Thyroid gland (tissue), 4 donors: ENCODE results near the gene TPCN2. TPM values are rescaled to one million over a fixed set of nuclear protein-coding genes. Genes with fewer than 3 reads are reported as not detected.
A peak's percentile ranks its signal among the peaks of the same experiment; 100 is the strongest.

ENCODE experiments used
- DNase-seq, 2 donors: peaks; one replicate each; pipeline ENCODE4 v3.0.0-alpha.2; 2019
- H3K27ac ChIP-seq, 3 donors: fragments of 200-600 bp; sonication (generic); 1 replicate in 2 of 3; 2 replicates in 1 of 3; pipeline ENCODE4 v1.5.1; 2016 to 2019; ENCODE audit warnings: mild to moderate bottlenecking in 1 of 3, moderate library complexity in 1 of 3
- H3K27me3 ChIP-seq: fragments of 200-600 bp; sonication (generic); one replicate; pipeline ENCODE4 v1.5.1; 2019
- H3K36me3 ChIP-seq, 2 donors: fragments of 200-600 bp; sonication (generic); one replicate each; pipeline ENCODE4 v1.5.1; 2016 to 2019
- H3K4me1 ChIP-seq, 2 donors: fragments of 200-600 bp; sonication (generic); one replicate each; pipeline ENCODE4 v1.5.1; 2017 to 2019
- H3K4me3 ChIP-seq, 3 donors: fragments of 200-600 bp; sonication (generic); replicated peaks in 1 of 3; 1 replicate in 2 of 3; 2 replicates in 1 of 3; pipeline ENCODE4 v1.5.1; 2016; ENCODE audit warnings: mild to moderate bottlenecking in 1 of 3
- H3K9me3 ChIP-seq: fragments of 200-600 bp; sonication (generic); one replicate; pipeline ENCODE4 v1.5.1; 2017
- POLR2A ChIP-seq, 2 donors: fragments of 450-650 bp; IDR thresholded peaks; one replicate each; pipeline ENCODE4 v1.6.1; 2017; ENCODE audit warnings: antibody characterized with exemption in 2 of 2, mild to moderate bottlenecking in 2 of 2, moderate library complexity in 1 of 2
- WGBS, 2 donors: methylation state at CpG; one replicate each; pipeline ENCODE4 v1.1.5; 2017; 5-methylcytosine and 5-hydroxymethylcytosine counted together
- intact Hi-C: fragments of 100-400 bp; cut with DNase I; formaldehyde crosslinking; loops from one replicate; pipeline ENCODE4 v1.15.1; 2023
- total RNA-seq, 4 donors: library from RNA; depleted of rRNA; stranded (reverse); fragments of >200 nt; gene quantifications; one replicate each; pipeline ENCODE4 v1.2.3, GENCODE V29; 2016
- TF ChIP-seq, protein P1 (sequence below), 6 experiments: fragments of 200-600 bp in 3 of 6; fragments of 450-650 bp in 3 of 6; sonication (generic) in 3 of 6; IDR thresholded peaks; one replicate each; pipeline ENCODE4 v1.5.1; 2016 to 2019; ENCODE audit warnings: antibody characterized with exemption in 6 of 6, mild to moderate bottlenecking in 2 of 6, inconsistent platforms in 1 of 6, moderate library complexity in 1 of 6

Gene TPCN2
- total RNA-seq, 4 donors from 2014 or later: 10.5 to 30.4 (median 13.7) TPM

DNA sequence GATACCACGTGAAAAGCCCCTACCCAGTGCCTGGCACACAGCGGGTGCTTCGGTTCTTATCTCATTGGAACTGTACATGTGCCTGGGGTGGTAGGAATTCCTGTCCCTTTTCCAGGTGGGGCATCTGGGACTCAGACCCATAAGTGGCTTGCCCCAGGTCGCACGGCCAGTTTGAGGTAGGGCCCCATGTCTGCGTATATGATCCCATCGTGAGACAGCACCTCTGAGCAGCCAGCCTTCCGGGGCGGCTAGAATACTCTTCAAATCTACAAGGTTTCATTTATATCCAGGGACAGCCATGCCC is 73.5 kb downstream of the TPCN2 start:
- no peak for DNase-seq
- Histone ChIP-seq H3K36me3 (no peaks in the 10 kb centered on the region), H3K27ac (peak overlapping the region; percentile 84 to 93 (median 93)), H3K4me1 (peaks cover 17 to 24% of the 10 kb centered on the region in 2 donors), H3K4me3 (no peak overlapping the region), H3K9me3 (no peaks in the 10 kb centered on the region), H3K27me3 (no peaks in the 10 kb centered on the region)
- TF ChIP-seq, protein P1, sequence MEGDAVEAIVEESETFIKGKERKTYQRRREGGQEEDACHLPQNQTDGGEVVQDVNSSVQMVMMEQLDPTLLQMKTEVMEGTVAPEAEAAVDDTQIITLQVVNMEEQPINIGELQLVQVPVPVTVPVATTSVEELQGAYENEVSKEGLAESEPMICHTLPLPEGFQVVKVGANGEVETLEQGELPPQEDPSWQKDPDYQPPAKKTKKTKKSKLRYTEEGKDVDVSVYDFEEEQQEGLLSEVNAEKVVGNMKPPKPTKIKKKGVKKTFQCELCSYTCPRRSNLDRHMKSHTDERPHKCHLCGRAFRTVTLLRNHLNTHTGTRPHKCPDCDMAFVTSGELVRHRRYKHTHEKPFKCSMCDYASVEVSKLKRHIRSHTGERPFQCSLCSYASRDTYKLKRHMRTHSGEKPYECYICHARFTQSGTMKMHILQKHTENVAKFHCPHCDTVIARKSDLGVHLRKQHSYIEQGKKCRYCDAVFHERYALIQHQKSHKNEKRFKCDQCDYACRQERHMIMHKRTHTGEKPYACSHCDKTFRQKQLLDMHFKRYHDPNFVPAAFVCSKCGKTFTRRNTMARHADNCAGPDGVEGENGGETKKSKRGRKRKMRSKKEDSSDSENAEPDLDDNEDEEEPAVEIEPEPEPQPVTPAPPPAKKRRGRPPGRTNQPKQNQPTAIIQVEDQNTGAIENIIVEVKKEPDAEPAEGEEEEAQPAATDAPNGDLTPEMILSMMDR (IDR thresholded peaks at IDR 0.05): no peak
- no peak for TF ChIP-seq POLR2A (IDR thresholded peaks at IDR 0.05)
- WGBS, 2 donors: 90 to 93% methylated on average over 9 of the region's 9 CpGs
- intact Hi-C loops: no loop called here

DNA sequence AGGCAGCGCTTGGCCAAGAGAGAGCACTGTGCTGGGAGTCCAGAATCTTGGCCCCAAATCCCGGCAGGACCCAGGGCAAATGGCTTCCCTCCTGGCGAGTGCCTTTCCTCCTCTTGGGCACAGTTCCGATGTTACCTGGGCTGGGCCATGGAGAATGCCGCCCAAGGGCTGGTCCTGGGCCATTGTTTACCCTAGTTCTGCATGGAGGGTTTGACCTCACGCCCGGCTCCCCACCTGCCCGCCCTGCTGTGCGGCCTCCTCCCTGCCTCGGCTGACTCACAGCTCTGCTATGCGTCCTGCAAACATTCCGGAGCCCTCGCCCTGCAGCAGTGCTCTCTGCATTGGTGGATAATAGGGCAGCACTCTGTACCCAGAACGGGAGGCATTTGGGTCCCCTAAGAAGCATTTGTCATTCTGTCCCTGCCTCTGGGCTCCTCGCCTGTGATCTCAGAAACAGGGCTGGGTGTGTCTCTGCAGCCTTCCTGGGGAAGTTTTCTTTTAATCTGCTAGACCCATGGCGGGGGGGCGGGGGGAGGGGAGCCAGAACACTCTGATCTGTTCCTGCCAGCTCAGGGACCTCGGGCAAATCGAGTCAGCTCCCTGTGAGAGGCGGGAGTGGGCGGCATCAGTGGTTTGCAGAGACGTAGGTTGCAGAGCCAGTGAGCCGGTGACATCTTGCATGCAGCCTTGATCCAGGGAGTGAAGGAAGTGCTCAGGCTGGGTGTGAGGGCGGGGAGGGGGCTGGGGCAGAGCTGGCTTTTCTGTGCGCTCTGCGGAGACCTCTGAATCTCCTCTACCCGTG is 74.1 kb downstream of the TPCN2 start:
- Histone ChIP-seq H3K4me1 (peaks cover 17 to 24% of the 10 kb centered on the region in 2 donors), H3K27me3 (no peaks in the 10 kb centered on the region), H3K4me3 (no peak overlapping the region), H3K36me3 (no peaks in the 10 kb centered on the region), H3K9me3 (no peaks in the 10 kb centered on the region), H3K27ac (peak overlapping the region; percentile 84 to 93 (median 93))
- intact Hi-C loops: no loop called here
- peak; percentile 96 to 98 for DNase-seq
- WGBS, 2 donors: 12 to 16% methylated on average over 11 to 16 of the region's 27 CpGs
- TF ChIP-seq, protein P1 (IDR thresholded peaks at IDR 0.05): no peak
- TF ChIP-seq POLR2A (IDR thresholded peaks at IDR 0.05): peak in 1 of 2 donors; percentile 56

DNA sequence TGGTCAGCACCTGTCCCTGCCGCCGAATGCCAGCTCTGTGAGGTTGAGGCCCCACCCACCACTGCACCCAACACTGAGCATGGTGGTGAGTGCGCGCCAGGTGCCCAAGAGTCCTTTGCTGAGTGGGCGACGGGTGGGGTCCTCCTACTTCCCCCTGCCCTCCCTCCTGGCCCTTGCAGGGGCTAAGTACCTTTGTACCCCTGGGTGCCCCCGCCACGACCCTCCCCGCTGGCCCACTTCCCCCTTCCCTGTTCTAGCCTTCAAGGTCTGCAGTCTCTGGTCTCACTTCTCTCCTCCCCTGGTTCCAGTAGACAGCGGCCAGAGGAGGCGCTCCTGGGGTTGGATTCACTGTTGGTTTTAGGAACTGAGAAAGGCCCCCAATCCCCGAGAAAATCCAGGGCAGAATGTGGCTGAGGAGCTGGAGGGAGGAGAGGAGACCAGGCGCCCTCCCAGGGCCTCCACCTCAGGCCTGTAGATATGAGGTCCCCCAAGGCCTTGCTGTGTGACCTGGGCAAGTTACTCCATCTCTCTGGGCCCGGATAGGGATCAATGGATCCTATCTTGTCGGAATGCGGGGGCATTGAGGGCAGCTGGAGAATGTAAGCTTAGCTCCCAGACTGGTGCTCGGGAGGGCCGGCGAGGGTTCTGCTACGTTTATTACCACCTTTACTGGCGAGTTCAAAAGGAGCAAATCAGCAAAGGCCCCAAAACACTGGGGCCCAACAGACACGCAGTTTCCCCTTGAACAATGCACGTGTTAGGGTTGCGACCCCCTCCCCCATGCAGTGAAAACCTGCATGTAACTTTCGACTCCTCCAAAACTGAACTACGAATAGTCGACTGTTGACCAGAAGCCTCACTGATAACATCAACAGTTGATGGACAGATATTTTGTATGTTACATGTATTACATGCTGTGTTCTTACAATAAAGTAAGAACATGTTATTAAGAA is 75.1 kb downstream of the TPCN2 start:
- Histone ChIP-seq H3K4me3 (no peak overlapping the region), H3K27ac (peak overlapping the region; percentile 84 to 93 (median 93)), H3K27me3 (no peaks in the 10 kb centered on the region), H3K9me3 (no peaks in the 10 kb centered on the region), H3K36me3 (no peaks in the 10 kb centered on the region), H3K4me1 (peaks cover 17 to 24% of the 10 kb centered on the region in 2 donors)
- 84 to 86% methylated on average over 23 to 27 of the region's 27 CpGs for WGBS, 2 donors
- intact Hi-C loops: no loop called here
- TF ChIP-seq, protein P1 (IDR thresholded peaks at IDR 0.05): no peak
- TF ChIP-seq POLR2A (IDR thresholded peaks at IDR 0.05): no peak
- DNase-seq: no peak

DNA sequence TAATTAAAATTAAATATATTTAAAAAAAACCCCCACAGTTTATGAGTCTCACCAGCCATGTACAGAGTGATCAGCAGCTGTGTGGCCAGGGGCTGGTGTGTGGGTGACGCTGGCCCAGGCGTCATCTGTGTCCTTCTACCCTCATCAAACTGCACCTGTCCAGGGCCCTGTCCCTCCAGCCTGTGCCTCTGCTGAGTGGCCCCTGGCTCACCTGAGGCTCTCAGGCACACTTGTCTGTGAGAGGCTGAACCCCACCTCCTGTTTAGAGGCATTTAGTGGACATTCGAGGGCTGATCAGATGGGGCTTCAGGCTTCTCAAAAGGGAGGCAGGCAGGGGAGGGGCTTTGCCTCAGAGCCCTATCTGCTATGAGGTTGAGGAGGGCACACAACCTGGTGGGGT is 77.1 kb downstream of the TPCN2 start:
- intact Hi-C loops: no loop called here
- H3K27ac ChIP-seq: no peak overlapping the region

More for the DNA sequence above, 77.1 kb downstream of the TPCN2 start:
- Histone ChIP-seq H3K4me3 (no peak overlapping the region), H3K9me3 (no peaks in the 10 kb centered on the region), H3K27me3 (no peaks in the 10 kb centered on the region), H3K4me1 (peaks cover 17 to 25% of the 10 kb centered on the region in 2 donors), H3K36me3 (no peaks in the 10 kb centered on the region)
- TF ChIP-seq, protein P1 (IDR thresholded peaks at IDR 0.05): no peak
- TF ChIP-seq POLR2A (IDR thresholded peaks at IDR 0.05): no peak
- DNase-seq: no peak
- 78 to 95% methylated on average over 3 of the region's 3 CpGs for WGBS, 2 donors
